ENCODE results near the gene HNRNPLL.

- TF ChIP-seq CTCF (IDR thresholded peaks at IDR 0.05) (no peak), POLR2A (IDR thresholded peaks at IDR 0.05) (no peak)
These were observed 2.6 kb upstream of the HNRNPLL start for GRCh38 chr2:38605298-38605830.
